Measurements from ENCODE around the gene SV2C. TPM values are rescaled to one million over a fixed set of nuclear protein-coding genes. Genes with fewer than 3 reads are reported as not detected.

Gene SV2C
- total RNA-seq, 2 donors from 2014 or later, result 0.52 TPM; not detected in 1

DNA sequence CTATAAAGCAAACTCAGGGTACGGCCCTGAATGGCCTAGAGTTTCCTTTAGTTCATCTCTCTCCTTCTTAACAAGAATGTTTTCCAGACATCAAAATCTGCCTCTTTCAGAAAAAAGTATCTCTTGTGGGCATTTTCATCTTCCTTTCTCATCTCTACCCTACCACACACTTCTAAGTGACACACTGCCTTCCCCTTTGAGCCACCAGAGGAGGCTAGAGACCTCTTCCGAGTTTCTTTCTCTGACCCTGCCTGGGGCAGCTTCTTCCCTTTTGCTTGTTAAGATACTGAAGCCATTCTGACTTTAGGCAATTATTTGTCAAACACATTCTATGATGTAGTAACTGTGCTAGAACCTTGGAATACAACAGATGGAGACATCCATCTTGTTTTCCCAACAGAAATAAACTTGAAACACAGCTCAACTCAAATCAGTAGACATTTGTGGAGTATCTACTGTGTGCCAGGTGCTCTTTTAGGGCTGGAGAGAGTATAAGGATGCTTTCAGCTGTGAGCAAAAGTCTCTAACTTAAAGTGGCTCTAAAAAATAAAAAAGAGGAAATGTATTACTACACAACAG, 8.6 kb upstream of the SV2C start:
- peak in 1 of 4 donors; percentile 18 for DNase-seq
- ATAC-seq, result no peak
- H3K27me3 ChIP-seq, result no peaks in the 10 kb centered on the region
- no peak overlapping the region for H3K4me3 ChIP-seq
- no peaks in the 10 kb centered on the region for H3K9me3 ChIP-seq
- intact Hi-C loops (cut with DNase I), result no loop called here
- no peaks in the 10 kb centered on the region for H3K4me1 ChIP-seq
- 39 to 42% methylated on average over 2 of the region's 2 CpGs for WGBS, 2 donors
- no peak for TF ChIP-seq POLR2A (IDR thresholded peaks at IDR 0.05)
- TF ChIP-seq, protein P1, sequence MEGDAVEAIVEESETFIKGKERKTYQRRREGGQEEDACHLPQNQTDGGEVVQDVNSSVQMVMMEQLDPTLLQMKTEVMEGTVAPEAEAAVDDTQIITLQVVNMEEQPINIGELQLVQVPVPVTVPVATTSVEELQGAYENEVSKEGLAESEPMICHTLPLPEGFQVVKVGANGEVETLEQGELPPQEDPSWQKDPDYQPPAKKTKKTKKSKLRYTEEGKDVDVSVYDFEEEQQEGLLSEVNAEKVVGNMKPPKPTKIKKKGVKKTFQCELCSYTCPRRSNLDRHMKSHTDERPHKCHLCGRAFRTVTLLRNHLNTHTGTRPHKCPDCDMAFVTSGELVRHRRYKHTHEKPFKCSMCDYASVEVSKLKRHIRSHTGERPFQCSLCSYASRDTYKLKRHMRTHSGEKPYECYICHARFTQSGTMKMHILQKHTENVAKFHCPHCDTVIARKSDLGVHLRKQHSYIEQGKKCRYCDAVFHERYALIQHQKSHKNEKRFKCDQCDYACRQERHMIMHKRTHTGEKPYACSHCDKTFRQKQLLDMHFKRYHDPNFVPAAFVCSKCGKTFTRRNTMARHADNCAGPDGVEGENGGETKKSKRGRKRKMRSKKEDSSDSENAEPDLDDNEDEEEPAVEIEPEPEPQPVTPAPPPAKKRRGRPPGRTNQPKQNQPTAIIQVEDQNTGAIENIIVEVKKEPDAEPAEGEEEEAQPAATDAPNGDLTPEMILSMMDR (IDR thresholded peaks at IDR 0.05), result peak in 6 of 7 experiments; percentile 8 to 56 (median 44)
- no peak overlapping the region for H3K27ac ChIP-seq
- no peaks in the 10 kb centered on the region for H3K36me3 ChIP-seq (replicated peaks in 1 of 2; ENCODE audit: insufficient read depth in 1 of 2, low read depth in 2 of 2)

DNA sequence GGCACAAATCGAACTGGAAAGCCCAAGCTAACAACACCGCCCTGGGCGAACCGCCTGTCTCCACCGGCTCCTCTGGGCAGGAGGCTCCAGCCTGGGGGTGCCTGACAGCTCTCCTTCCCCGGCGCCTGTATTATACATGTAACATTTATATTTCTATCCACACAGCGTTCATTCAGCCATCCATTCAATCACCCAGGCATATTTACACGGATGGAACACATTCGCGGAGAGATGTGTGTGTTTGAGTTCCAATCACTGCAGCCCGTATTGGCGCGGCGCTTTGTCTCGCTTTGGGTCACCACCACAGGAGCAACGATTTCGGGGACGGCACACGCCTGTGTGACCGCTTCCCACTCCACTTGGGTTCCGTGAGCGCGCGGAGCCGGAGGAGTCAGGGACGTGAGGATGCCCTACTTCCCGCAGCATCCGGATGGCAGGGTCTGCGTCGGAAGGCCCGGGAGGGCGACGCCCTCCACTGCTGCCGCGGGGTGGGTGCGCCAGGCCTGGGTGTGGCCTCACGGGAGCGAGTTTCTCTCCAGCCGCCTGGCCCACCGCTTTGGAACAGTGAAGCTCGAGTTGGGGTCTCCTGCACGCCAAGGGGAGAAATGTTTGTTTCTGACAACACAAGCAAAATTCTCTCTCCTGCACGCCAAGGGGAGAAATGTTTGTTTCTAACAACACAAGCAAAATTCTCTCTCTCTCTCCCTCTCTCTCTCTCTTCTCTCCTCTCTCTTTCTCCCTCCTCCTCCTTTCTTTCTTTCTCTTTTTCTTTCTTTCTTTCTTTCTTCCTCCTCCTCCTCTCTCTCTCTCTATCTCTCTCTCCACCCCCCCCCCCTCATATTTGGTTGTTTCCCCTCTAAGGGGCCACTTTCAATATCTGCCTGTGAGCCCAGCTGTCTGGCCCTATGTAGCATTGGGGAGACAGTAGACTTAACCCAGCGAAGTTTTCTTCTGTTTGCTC, 1.1 kb upstream of the SV2C start:
- H3K27me3 ChIP-seq, result peaks cover 0 to 10% of the 10 kb centered on the region in 2 donors
- no peaks in the 10 kb centered on the region for H3K9me3 ChIP-seq
- 2 to 3% methylated on average over 22 to 44 of the region's 45 CpGs for WGBS, 2 donors
- DNase-seq (no peak), ATAC-seq (no peak)
- TF ChIP-seq POLR2A (IDR thresholded peaks at IDR 0.05), result no peak
- TF ChIP-seq, protein P1 (IDR thresholded peaks at IDR 0.05), result no peak
- no peak overlapping the region for H3K27ac ChIP-seq
- no peak overlapping the region for H3K4me3 ChIP-seq
- H3K36me3 ChIP-seq (replicated peaks in 1 of 2; ENCODE audit: insufficient read depth in 1 of 2, low read depth in 2 of 2), result no peaks in the 10 kb centered on the region
- peaks cover 28% of the 10 kb centered on the region for H3K4me1 ChIP-seq
- intact Hi-C loops (cut with DNase I), result no loop called here

DNA sequence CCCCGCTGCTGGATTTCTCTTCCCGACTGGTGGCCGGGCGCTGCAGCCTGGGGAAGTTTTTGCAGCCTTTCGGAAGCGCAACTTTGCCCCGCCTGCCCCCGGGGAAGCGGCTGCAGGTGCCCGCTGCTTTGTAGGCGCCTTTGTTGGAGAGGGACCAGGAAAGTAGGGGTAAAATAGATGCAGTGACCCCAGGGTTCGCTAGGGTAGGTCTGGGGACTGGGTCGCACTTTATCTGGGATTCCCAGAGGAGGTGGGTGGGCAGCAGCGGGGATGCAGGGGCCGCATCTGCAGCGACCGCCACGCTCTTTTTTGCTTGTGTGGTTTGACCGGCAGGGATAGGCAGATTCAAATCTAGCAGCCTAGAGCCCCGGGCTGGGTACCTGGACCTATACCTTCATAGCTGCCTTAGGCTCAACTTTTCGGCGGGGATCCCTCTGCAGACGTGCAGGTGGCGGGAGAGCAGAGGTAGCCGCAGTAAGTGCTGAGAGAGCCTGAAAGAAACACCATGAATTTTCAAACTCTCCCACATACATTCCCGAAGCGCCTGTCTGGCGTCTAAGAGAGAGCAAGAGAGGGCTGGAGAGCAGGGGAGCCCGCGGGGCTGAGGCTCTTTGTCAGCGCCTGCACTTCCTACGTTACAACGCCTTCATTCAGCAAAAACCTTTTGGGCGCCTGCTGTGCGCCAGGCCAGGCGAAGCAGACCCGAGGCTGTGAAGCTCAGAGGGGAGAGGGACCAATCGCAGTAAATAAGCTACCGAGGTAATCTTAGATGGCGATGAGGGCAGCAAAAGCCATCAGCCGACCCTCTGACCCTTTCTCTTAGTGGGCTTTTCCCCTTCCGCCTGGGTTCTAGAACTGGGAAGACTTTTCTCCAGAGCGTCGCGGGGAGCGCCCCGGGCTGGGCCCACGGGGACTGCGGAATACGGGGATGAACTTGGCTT, 642 bp downstream of the SV2C start:
- Histone ChIP-seq H3K27ac (no peak overlapping the region), H3K4me1 (peaks cover 28% of the 10 kb centered on the region), H3K4me3 (no peak overlapping the region), H3K27me3 (peaks cover 0 to 10% of the 10 kb centered on the region in 2 donors), H3K9me3 (no peaks in the 10 kb centered on the region), H3K36me3 (replicated peaks in 1 of 2; ENCODE audit: insufficient read depth in 1 of 2, low read depth in 2 of 2) (no peaks in the 10 kb centered on the region)
- no peak for ATAC-seq
- no peak for DNase-seq
- TF ChIP-seq POLR2A (IDR thresholded peaks at IDR 0.05), result no peak
- TF ChIP-seq, protein P1 (IDR thresholded peaks at IDR 0.05), result no peak
- intact Hi-C loops (cut with DNase I), result no loop called here
- 1 to 4% methylated on average over 19 to 49 of the region's 50 CpGs for WGBS, 2 donors

DNA sequence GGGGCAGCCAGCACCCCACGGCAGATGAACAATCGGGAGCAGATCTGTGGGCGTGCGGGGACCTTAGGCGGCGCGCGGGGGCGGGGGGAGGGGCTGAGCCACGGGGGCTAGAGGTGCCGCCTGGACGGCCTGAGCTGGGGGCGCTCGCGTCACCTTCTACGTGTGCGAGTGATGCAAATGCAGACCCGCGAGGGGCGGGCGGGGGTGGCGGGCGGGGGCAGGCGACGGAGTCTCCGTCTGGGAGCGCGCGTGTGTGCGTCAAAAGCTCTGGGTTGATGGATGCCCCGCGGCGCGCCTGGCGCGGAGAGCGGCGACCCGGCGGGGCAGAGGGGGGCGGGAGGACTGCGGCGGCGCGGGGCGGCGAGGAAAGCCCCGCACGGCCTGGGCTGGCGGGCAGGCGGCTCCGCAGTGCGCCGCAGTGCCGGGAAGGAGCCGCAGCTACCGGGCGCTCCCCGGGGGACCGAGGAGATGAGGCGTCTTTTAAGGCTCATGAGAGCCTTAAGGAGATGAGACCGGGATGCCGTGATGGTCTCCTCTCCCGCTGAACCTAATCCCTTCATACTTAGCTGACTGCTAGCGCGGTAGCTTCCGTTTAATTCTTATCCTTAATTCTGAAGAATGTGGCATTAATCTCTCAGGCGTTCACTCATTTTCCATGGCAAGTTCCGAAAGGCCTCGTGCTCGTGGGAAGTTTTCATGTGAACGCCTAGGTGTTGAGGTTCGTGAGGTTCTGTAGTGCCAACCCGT, 1.5 kb downstream of the SV2C start:
- 1 to 6% methylated on average over 13 to 50 of the region's 74 CpGs for WGBS, 2 donors
- Histone ChIP-seq H3K4me1 (peaks cover 28% of the 10 kb centered on the region), H3K27ac (no peak overlapping the region), H3K36me3 (replicated peaks in 1 of 2; ENCODE audit: insufficient read depth in 1 of 2, low read depth in 2 of 2) (no peaks in the 10 kb centered on the region), H3K4me3 (no peak overlapping the region), H3K27me3 (peaks cover 0 to 10% of the 10 kb centered on the region in 2 donors), H3K9me3 (no peaks in the 10 kb centered on the region)
- intact Hi-C loops (cut with DNase I), result no loop called here
- DNase-seq (no peak), ATAC-seq (no peak)
- no peak for TF ChIP-seq POLR2A (IDR thresholded peaks at IDR 0.05)
- TF ChIP-seq, protein P1 (IDR thresholded peaks at IDR 0.05), result no peak
